ENCODE measurements around the gene GNAI3. TPM values are rescaled to one million over a fixed set of nuclear protein-coding genes. Genes with fewer than 3 reads are reported as not detected.

Gene GNAI3
- total RNA-seq, 4 donors from 2014 or later: 2.3 to 20.0 (median 5.8) TPM

DNA sequence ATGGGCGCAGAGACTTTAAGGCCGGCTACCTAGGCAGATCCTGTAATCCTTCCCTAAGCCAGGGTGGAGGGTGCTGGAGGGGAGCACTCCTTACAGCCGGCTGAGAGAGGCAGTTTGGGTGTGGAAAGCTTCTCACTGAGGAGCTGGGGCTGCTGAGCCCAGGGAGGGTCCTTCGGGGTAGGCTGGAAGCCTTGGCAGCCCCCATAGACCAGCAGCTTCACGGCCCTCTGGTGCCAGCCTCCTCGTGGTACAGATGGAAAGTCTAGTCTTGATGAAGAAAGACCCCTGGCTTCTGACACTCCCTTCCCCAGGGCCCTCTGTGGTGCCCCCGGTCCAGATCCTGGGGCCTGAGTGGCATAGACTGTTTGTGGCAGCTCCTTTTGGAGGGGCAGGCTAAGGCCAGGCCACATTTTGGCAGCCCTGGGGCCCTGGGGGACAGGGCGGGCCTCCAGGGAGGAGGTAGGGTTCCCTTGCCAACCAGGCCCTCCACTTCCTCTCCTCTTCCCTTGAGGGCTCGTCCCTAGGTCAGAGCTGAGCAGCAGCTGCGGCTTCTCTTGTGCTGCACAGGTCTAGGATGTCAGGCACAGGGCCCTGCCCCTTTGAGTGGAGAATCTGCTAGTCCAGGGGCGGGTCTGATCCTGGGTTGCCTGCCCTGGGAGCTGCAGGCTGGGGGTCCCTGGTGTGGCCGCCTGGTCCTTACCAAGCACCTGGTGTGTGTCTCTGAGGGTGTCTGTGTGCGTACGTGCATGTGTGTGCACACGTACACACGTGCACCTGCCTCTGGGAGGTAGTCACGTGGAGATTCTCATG is 76.0 kb downstream of the GNAI3 start:
- Histone ChIP-seq H3K4me3 (no peak overlapping the region), H3K27ac (peak overlapping the region in 1 of 2 donors; percentile 31), H3K36me3 (no peaks in the 10 kb centered on the region), H3K9me3 (no peaks in the 10 kb centered on the region), H3K27me3 (no peaks in the 10 kb centered on the region), H3K4me1 (peaks cover 0 to 4% of the 10 kb centered on the region in 2 donors)
- no peak for TF ChIP-seq POLR2A (IDR thresholded peaks at IDR 0.05)
- TF ChIP-seq, protein P1, sequence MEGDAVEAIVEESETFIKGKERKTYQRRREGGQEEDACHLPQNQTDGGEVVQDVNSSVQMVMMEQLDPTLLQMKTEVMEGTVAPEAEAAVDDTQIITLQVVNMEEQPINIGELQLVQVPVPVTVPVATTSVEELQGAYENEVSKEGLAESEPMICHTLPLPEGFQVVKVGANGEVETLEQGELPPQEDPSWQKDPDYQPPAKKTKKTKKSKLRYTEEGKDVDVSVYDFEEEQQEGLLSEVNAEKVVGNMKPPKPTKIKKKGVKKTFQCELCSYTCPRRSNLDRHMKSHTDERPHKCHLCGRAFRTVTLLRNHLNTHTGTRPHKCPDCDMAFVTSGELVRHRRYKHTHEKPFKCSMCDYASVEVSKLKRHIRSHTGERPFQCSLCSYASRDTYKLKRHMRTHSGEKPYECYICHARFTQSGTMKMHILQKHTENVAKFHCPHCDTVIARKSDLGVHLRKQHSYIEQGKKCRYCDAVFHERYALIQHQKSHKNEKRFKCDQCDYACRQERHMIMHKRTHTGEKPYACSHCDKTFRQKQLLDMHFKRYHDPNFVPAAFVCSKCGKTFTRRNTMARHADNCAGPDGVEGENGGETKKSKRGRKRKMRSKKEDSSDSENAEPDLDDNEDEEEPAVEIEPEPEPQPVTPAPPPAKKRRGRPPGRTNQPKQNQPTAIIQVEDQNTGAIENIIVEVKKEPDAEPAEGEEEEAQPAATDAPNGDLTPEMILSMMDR (IDR thresholded peaks at IDR 0.05): no peak
- DNase-seq: no peak
- intact Hi-C loops (cut with DNase I; ENCODE audit: low total_unique reads): no loop called here

DNA sequence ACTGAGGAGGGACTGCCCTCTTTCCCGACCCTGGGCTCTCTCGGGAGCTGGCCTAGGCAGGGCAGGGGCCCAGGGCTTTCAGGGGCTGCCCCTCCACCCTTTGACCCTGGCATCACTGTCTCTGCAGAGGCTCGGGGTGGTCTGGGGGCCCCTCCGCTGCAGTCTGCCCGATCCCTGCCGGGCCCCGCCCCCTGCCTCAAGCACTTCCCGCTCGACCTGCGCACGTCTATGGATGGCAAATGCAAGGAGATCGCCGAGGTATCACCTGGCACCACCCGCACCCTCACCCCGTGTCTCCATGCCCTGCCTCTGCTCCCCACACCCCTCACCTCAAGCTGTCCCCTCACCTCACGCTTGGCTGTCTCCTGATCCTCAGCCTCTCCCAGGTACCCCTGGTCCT is 76.8 kb downstream of the GNAI3 start:
- Histone ChIP-seq H3K27me3 (no peaks in the 10 kb centered on the region), H3K36me3 (no peaks in the 10 kb centered on the region), H3K9me3 (no peaks in the 10 kb centered on the region), H3K27ac (no peak overlapping the region), H3K4me3 (no peak overlapping the region), H3K4me1 (peaks cover 0 to 4% of the 10 kb centered on the region in 2 donors)
- no peak for TF ChIP-seq POLR2A (IDR thresholded peaks at IDR 0.05)
- TF ChIP-seq, protein P1 (IDR thresholded peaks at IDR 0.05): no peak
- DNase-seq: no peak
- intact Hi-C loops (cut with DNase I; ENCODE audit: low total_unique reads): no loop called here

DNA sequence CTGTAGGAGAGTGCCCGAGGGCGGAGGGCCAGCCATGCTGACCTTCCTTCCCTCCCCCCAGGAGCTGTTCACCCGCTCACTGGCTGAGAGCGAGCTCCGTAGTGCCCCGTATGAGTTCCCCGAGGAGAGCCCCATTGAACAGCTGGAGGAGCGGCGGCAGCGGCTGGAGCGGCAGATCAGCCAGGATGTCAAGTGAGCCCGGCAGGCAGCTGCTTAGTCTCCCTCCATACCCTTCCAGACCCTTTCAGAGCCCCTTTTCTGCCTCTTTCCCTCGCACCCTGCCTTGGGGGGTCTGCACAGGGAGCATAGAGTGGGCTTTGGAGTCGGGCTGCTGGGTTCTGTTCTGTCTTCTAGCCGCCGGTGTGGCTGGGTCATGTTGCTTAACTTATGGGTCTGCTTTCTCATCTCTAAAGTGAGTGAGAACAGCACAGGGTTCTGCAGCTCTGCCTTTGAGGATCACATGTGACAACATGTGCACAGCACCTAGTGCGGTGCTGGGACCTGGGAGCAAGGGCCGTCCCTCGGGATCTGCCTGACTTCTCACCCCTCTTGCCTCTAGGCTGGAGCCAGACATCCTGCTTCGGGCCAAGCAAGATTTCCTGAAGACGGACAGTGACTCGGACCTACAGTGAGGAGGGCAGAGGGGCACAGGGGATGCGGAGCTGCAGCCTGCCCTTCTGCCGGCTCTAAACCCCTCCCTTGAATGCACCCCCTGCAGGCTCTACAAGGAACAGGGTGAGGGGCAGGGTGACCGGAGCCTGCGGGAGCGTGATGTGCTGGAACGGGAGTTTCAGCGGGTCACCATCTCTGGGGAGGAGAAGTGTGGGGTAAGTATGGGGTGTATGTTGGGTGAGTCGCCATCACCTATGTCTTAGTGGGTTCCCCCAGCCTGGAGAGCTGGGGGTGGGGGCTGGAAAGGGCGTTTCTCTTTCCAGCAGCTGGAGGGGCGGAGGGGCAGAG is 77.5 kb downstream of the GNAI3 start:
- TF ChIP-seq POLR2A (IDR thresholded peaks at IDR 0.05): no peak
- TF ChIP-seq, protein P1 (IDR thresholded peaks at IDR 0.05): no peak
- H3K4me3 ChIP-seq: no peak overlapping the region
- intact Hi-C loops (cut with DNase I; ENCODE audit: low total_unique reads): no loop called here
- no peak for DNase-seq
- H3K4me1 ChIP-seq: peaks cover 0 to 4% of the 10 kb centered on the region in 2 donors
- H3K27me3 ChIP-seq: no peaks in the 10 kb centered on the region
- no peaks in the 10 kb centered on the region for H3K9me3 ChIP-seq
- H3K27ac ChIP-seq: no peak overlapping the region
- no peaks in the 10 kb centered on the region for H3K36me3 ChIP-seq

DNA sequence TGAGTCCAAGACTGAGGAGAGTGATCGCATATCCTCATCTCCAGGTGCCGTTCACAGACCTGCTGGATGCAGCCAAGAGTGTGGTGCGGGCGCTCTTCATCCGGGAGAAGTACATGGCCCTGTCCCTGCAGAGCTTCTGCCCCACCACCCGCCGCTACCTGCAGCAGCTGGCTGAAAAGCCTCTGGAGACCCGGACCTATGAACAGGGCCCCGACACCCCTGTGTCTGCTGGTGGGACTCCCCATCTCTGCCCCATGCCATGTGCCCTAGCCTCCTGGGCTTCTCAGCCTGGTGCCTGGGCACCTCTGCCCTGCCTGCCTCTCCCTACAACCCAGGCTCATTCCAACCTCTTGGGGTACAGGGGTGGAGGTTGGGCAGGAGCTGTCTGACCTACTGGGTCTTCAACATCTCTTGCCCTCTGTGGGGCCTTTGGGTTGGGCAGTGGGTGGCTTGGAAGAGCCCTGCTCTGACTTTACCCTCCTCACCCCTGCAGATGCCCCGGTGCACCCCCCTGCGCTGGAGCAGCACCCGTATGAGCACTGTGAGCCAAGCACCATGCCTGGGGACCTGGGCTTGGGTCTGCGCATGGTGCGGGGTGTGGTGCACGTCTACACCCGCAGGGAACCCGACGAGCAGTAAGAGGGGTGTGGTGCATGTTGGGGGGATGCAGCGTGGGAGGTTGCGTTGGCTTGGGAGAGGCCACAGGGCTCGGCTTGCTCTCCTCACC is 78.4 kb downstream of the GNAI3 start:
- intact Hi-C loops (cut with DNase I; ENCODE audit: low total_unique reads): no loop called here
- H3K27ac ChIP-seq: no peak overlapping the region
- no peaks in the 10 kb centered on the region for H3K36me3 ChIP-seq

More for the DNA sequence above, 78.4 kb downstream of the GNAI3 start:
- TF ChIP-seq, protein P1 (IDR thresholded peaks at IDR 0.05): no peak
- no peak for TF ChIP-seq POLR2A (IDR thresholded peaks at IDR 0.05)
- H3K4me1 ChIP-seq: no peaks in the 10 kb centered on the region
- DNase-seq: no peak
- H3K27me3 ChIP-seq: no peaks in the 10 kb centered on the region
- no peaks in the 10 kb centered on the region for H3K9me3 ChIP-seq
- H3K4me3 ChIP-seq: no peak overlapping the region
